B cell (primary cell): ENCODE data around the gene VAV2.

Experiments
- EZH2 ChIP-seq: IDR thresholded peaks from 2 replicates; pipeline ENCODE4 v1.6.1; 2012; ENCODE audit warnings: borderline replicate concordance, low read depth, mild to moderate bottlenecking, moderate library complexity, low read length; ENCODE audit not compliant: insufficient read depth, poor library complexity, severe bottlenecking
- TF ChIP-seq, protein P1 (sequence below): fragments of 200-600 bp; IDR thresholded peaks from one replicate; pipeline ENCODE4 v1.8.0; 2022; ENCODE audit warnings: antibody characterized with exemption, mild to moderate bottlenecking

DNA sequence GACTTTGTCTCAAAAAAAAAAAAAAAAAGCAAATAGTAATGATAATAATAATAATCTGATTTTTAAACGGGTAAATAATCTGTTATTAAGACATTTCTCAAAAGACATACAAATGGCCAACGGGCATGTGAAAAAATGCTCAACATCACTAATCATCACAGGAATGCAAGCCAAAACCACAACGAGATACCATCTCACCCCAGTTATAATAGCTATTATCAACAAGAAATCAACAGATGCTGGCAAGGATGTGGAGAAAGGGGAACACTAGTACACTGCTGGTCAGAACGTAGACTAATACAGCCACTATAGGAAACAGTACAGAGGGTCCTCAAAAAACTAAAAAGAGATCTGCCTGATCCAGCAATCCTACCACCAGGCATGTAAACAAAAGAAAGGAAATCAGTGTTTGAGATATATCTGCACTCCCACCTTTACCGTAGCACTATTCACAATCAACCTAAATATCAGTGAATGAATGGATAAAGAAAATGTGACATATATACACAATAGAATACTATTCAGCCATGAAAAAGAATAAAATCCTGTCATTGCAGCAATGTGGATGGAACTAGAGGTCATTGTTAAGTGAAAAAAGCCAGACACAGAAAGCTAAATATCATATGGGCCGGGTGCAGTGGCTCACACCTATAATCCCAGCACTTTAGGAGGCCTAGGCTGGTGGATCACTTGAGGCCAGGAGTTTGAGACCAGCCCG, 24.9 kb downstream of the VAV2 start:
- no peak for TF ChIP-seq EZH2
- TF ChIP-seq, protein P1, sequence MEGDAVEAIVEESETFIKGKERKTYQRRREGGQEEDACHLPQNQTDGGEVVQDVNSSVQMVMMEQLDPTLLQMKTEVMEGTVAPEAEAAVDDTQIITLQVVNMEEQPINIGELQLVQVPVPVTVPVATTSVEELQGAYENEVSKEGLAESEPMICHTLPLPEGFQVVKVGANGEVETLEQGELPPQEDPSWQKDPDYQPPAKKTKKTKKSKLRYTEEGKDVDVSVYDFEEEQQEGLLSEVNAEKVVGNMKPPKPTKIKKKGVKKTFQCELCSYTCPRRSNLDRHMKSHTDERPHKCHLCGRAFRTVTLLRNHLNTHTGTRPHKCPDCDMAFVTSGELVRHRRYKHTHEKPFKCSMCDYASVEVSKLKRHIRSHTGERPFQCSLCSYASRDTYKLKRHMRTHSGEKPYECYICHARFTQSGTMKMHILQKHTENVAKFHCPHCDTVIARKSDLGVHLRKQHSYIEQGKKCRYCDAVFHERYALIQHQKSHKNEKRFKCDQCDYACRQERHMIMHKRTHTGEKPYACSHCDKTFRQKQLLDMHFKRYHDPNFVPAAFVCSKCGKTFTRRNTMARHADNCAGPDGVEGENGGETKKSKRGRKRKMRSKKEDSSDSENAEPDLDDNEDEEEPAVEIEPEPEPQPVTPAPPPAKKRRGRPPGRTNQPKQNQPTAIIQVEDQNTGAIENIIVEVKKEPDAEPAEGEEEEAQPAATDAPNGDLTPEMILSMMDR = no peak
